GM18951 (cell line): ENCODE results near the gene SLC26A1.

Source experiments
- POLR2A ChIP-seq: IDR thresholded peaks from 4 replicates; pipeline ENCODE4 v1.6.1; 2011; ENCODE audit warnings: mild to moderate bottlenecking; ENCODE audit not compliant: insufficient read length, insufficient read depth; ENCODE audit errors: extremely low read depth
- in situ Hi-C: fragments of 300-500 bp; cut with MboI; formaldehyde crosslinking; loops from one replicate; pipeline ENCODE4 v1.12.0; 2022; ENCODE audit warnings: low sequenced_read_pairs, mixed read lengths, inconsistent platforms; ENCODE audit not compliant: unreplicated experiment

The SLC26A1 gene

DNA sequence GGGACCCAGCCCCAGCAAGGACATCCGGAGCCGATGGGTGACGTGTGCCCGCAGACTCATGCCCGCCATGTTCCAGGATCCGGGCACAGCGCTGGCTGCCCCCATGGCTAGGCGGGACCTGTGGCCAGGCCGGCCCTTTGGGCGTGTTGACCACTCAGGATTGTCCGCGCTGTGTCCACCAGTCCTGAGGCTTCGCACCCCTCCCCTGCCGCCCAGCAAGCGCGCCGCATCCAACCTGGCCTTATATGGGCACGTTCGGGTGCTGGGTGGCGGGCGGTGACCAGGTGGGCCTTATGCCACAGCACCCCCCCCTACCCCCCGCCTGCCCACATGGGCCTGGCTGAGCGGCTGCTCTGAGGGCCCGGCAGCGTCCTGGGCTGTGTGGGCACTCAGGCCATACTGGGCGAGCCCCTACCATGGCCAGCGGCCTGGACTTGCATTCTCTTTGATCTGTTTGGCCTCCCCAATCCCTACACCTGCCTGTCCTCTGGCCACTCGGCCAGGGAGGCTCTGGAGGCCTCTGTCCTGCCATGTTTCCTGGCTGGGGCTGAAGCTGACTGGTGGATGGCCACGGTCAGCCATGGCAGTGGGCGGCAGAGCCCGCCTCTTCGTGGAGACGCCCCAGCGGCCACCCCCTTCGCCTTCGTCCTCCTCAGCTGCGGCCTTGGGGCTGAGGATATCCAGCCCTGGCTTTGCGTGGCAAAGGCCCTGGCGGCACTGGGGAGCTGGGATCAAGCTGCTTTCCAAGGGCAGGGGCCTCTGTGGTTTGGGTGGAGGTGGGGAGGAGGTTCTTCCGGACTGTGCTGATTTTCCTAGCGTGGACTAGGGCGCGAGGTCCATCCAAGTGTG is 20.2 kb upstream of the SLC26A1 start:
- in situ Hi-C loops: no loop called here
- no peak for TF ChIP-seq POLR2A

DNA sequence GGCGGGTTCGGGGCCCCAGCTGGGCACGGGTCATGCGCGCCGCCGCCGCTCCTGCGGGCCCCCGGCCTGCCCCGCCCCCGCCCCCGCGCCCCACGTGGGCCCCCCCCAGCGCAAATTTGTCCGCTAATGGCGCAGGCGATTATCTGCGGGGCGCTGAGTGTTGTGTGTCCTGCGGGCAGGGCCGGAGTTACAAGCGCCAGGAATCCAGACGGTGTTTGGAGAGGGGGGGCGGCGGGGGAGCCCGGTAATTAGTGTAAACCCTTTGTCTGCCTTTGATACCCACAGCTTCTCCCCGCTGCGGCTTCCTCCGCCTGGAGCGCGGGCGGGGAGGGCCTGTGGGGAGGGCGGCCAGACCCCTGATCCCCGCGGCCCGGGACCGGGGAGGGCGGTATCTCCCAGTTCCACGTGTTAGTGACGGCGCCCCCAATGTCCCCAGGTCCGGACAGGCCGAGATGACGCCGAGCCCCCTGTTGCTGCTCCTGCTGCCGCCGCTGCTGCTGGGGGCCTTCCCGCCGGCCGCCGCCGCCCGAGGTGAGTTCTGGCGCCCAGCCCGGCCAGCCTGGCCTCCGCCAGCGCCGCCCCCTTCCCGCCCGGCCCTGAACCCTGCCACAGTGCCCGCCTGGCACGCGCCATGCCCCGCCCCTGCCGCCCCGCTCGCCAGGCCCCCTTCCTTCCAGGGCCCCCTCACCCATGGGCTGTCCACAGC is 19.0 kb upstream of the SLC26A1 start:
- TF ChIP-seq POLR2A: no peak

DNA sequence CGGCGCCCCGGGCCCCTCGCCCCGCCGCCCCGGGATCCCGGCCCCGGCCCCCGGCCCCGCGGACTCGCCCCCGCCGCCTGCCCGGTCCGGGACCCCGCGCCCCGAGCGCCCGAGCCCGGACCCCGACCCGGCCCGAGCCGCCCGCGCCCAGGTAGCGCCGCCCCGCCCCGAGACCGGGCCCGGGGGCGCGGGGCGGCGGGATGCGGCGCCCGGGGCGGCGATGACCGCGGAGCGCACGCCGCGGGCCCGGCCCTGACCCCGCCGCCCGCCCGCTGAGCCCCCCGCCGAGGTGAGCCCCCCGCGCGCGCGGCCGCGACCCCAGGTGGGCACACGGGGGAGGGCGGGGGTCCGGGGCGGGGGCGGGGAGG is 18.4 kb upstream of the SLC26A1 start:
- in situ Hi-C loops: no loop called here
- no peak for TF ChIP-seq POLR2A

More for the DNA sequence above, 19.0 kb upstream of the SLC26A1 start:
- in situ Hi-C loops: no loop called here

DNA sequence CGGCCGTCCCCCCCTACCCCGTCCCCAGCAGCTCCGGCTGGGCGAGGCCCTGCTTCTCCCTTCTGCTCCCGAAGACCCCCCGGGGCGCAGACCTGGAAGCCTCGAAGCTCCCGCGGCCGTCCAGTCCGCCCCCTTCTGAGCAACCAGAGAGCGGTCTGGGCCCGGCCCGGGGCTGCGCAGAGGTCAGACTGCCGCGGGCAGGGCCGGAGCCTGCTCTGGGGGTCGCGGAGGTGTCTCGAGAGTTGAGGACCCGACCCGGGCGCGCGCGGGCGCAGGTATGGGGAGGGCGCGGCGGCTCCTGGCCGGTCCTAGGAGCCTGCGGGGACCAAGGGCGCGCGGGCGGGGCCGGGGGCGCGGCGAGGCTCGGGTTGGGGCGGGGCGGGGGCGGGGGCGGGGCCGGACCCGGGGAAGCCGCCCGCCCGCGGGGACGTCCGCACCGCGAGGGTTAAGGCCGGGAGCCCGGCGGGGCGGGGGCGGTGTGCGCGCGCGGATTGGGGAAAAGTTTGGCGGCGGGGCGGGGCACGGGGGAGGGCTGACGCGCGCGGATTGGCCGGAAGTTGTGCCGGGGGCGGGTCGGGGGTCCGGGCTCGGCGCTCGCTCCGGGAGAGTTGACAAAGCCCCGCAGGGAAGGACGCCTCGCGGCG is 17.9 kb upstream of the SLC26A1 start, which contains the start of gene FGFRL1:
TSS of gene FGFRL1 (plus strand) at position 605 of the 644 bp plus-strand sequence. CDS start 860 bp downstream, outside the sequence.
- TF ChIP-seq POLR2A: no peak
- in situ Hi-C loops: no loop called here

DNA sequence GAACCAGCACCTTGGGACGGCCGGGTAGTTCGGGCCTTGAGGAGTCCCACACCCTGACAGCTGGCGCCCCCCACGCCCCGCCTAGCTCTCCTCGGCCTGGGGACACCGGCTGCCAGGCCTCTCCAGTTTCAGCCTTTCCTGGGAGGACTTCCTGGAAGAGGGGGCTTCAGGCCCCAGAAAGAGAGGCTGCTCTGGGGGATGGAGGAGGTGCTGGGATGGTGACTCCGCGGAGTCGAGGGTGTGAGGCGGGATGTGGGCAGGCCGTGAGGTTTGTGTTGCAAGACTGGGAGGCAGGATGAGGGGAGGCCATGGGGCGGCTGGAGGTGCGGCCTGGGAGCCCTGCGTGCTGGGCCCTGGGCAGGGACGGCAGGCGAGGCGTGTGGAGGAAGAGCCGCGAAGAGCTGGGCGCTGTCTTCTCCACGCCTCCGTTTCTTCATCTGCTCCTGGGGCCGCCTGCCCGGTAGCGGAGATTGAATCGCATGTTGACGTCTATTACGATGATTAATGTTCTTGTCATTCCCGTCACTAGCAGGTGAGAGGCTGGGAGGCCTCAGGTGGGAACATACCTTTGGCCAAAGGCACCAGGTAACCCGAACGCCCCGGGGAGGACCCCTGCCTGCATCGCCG is 17.3 kb upstream of the SLC26A1 start:
- TF ChIP-seq POLR2A: no peak
- in situ Hi-C loops: no loop called here

DNA sequence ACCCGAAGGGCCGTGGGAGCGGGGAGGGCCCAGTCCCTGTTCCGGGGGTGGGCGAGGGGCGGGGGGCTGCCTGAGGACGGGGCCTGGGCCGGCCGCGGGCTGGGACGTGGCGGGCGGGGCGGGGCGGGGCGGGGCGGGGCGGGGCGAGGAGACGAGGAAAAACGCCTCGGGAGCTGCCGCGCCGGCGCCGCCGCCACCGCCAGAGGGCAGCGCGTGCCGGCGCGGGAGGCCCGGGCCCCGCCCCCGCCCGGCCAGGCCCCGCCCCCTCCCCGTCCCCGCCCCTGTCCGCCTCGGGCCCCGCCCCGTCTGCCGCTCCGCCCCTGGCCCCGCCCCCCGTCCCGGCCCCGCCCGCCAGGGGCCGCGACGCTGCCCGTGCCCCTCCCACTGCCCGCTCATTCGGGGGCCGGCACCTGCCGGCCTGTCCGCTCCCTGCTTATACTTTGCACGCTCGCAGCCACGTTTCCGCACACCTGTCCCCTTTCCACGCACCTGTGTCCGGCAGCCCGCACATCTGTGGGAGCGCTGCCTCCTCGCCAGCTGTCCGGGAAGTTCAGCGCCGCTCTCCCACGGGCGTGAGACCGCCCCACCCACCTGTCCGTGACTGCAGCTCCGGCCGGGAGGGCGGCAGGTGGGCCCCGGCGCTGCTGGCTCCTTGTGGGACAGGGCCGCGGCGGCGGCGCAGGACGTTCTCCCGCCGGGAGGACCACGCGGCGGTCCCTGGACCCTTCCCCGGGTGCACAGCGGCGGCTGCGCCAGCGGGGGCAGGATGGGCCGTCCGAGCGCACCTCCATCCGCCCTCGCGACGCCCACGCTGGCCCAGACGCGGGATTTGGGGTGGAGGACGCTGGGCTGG is 16.6 kb upstream of the SLC26A1 start:
- TF ChIP-seq POLR2A: no peak
- in situ Hi-C loops: no loop called here

DNA sequence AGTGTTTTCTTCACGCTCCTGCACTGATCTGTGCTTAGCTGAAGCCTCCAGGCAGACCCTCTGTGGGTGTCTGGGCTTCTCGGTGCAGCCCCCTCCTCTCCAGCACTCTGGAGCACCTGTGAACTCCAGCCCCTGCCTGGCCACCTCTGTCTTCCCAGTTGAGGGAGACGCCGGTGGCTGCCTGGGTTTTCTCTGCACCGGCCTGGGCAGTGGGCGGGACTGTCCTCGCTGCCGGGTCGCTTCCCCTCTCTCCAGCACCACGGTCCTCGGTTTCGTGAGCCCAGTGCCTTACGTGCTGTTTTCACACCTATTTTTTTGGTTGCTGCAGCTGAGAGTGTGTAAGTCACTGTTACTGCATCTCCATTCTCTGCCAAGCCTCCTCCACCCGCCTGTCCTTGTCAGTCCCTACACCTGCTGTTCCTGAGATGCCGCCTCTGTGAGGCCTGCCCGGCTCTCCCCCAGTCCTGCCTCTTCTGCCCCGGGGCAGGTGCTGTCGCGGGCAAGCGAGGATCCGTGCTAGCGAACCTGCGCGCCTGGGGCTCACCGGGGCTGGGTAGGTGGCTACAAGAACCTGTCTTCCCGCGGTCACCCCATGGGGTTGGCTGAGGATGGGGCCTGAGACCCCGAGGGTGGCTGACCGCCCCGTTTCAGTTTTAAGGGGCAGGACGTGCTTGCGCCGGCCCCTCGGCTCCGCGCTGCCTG is 15.8 kb upstream of the SLC26A1 start:
- TF ChIP-seq POLR2A: no peak
- in situ Hi-C loops: no loop called here

DNA sequence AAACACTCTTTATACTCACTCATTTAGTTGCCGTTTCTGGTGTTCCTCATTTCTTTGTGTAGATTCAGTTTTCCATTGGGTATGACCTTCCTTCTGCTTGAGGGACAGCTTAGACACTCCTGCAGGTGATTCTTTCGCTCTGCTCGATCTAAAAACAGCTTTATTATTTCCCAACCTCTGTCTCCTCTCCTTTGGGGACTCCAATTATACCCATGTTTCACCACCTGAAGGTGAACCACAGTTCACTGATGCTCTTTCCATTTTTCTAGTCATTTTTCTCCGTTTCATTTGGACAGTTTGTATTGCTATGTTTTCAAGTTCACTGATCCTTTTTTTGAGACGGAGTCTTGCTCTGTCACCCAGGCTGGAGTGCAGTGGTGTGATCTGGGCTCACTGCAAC is 13.7 kb upstream of the SLC26A1 start:
- in situ Hi-C loops: no loop called here
- TF ChIP-seq POLR2A: no peak

DNA sequence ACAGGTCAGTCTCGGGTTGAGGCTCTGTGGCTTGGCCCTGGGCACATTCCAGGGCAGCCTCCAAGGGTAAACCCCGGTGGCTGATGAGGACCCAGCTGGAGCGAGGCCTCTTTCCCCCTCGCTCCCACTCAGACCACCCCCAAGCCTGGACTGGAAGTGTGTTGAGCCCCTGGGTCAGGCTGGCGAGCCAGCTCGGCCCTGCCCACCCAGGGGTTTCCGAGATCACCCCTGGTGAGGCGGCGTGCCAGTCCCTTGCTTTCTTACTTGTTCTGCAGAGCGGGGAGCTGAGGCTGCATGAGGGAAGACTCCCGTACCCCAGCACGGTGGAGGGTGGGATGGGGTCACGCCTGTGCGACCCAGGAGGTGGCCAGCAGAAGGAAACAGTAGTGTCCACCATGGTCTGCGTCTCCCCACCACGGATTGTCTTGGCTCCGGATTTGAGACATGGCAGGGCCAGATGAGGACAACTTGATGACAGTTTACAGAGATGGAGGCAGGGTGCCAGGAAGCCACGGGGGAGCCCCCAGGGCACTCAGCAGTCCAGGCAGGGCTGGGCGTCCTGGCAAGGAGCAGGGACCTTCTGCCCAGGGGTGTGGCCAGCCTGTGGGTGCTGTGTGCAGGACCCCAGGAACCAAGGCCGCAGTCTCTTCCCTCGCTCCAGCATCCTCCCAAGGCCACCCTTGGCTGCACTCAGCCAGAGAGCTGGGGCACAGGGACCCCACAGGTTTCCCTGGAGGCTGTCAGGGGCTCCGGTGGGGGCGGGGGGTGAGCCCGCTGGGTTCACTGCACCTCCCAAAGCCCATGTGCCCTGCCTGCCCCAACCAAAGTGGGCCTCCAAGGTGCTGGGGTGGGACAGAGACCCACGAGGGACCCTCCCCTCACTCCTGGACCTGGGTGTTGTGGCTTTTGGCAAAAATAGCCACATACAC is 11.6 kb upstream of the SLC26A1 start:
- TF ChIP-seq POLR2A: no peak

DNA sequence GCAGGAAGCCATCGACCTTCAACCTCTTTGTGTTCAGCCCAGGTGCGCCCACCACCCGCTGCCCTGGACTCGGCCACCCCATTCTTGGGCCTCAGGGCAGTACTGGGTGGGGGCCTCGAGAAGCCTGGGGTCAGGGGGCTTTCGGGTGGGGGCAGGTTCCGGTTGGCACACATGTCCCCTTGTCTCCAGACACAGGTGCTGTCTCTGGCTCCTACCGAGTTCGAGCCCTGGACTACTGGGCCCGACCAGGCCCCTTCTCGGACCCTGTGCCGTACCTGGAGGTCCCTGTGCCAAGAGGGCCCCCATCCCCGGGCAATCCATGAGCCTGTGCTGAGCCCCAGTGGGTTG is 10.8 kb upstream of the SLC26A1 start:
- in situ Hi-C loops: no loop called here
- no peak for TF ChIP-seq POLR2A

More for the DNA sequence above, 11.6 kb upstream of the SLC26A1 start:
- in situ Hi-C loops: no loop called here
